Measurements from ENCODE around the gene BTAF1.
A peak's percentile ranks its signal among the peaks of the same experiment; 100 is the strongest.

DNA sequence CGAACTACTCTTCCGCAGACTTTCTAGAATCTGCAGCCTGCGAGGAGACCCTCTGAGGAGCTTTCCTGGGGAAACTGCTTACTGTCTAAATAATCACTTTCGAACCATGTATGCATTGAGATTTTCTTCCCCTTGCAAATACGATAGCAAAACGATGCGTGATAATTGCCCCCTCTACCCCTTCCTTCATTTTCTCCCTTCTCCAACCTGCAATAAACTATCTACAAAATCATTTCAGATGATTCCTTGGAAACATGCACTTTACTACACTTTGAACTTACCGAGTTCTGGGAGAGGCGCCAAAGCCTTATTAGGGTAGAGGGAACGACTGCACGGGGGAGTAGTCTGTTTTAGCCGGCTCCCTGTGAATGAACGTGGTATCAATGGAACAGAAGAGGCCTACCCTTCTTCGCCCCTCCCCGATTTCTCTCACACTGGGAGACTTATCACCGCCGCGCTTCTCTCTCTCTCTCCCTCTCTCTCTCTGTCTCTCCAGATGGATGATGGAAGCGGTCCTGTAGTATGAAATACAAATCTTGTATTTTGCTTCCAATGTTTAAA is 14.4 kb upstream of the BTAF1 start, which contains the start of gene FGFBP3:
- TF ChIP-seq CTCF (IDR thresholded peaks at IDR 0.05) (peak in 1 of 5 experiments; percentile 6), POLR2A (IDR thresholded peaks at IDR 0.05) (no peak), EP300 (IDR thresholded peaks at IDR 0.05; ENCODE audit: low read depth) (no peak), POLR2AphosphoS5 (IDR thresholded peaks at IDR 0.05) (no peak)
